A549 (cell line): Measurements from ENCODE around the gene IREB2. TPM values are rescaled to one million over a fixed set of nuclear protein-coding genes. Genes with fewer than 3 reads are reported as not detected.

Experiments used
- ATAC-seq, 2 experiments: fragments of 200-7000 bp in 1 of 2; fragments of >200 bp in 1 of 2; cut with Nextera tagmentation in 1 of 2; cut with Tn5 transposase in 1 of 2; 3 replicates each; pipeline versions ENCODE4 v1.8.0 to v1.9.1; 2018 to 2020; ENCODE audit warnings: mild to moderate bottlenecking in 1 of 2, moderate library complexity in 1 of 2
- CTCF ChIA-PET: fragments of 300-600 bp; sonication (Branson Sonifier 250); formaldehyde crosslinking; extraction: SDS; loops from one replicate; lab custom pipeline; 2021; ENCODE audit warnings: antibody characterized with exemption, inconsistent platforms; lab: Yijun Ruan, JAX
- POLR2A ChIA-PET: fragments of 350-600 bp; formaldehyde crosslinking; extraction: SDS; loops from one replicate; lab custom pipeline; 2021; ENCODE audit warnings: antibody characterized with exemption, inconsistent platforms; lab: Yijun Ruan, JAX
- DNase-seq, 2 experiments: peaks; one replicate each; pipeline versions ENCODE4 v3.0.0 to v3.0.0-alpha.2; 2011 to 2016; ENCODE audit warnings: low read depth in 1 of 2, low spot score in 1 of 2
- FAIRE-seq: peaks from 2 replicates; lab custom pipeline; 2011; peaks lifted over from hg19 to GRCh38; lab: Jason Lieb, UNC
- H3K27ac ChIP-seq, 2 experiments: fragments of >200 bp; sonication (Bioruptor Twin); formaldehyde crosslinking; 3 replicates each; pipeline ENCODE4 v1.5.1; 2016 to 2017
- H3K4me1 ChIP-seq: fragments of >200 bp; sonication (Bioruptor Twin); formaldehyde crosslinking; 3 replicates; pipeline ENCODE4 v1.6.1; 2016
- H3K4me2 ChIP-seq: fragments of >200 bp; sonication (Bioruptor Twin); formaldehyde crosslinking; 3 replicates; pipeline ENCODE4 v1.6.1; 2016
- H3K4me3 ChIP-seq: fragments of >200 bp; sonication (Bioruptor Twin); formaldehyde crosslinking; 3 replicates; pipeline ENCODE4 v1.5.1; 2016
- H3K9me3 ChIP-seq: fragments of >200 bp; sonication (Bioruptor Twin); formaldehyde crosslinking; 3 replicates; pipeline ENCODE4 v1.6.1; 2016
- CBX2 ChIP-seq: fragments of 200-600 bp; sonication (generic); IDR thresholded peaks from 2 replicates; pipeline ENCODE4 v1.6.1; 2016; ENCODE audit warnings: low read depth, mild to moderate bottlenecking, borderline replicate concordance
- CHD2 ChIP-seq: fragments of 150-350 bp; IDR thresholded peaks from 2 replicates; pipeline ENCODE4 v1.6.1; 2014; ENCODE audit warnings: low read length; ENCODE audit not compliant: partially characterized antibody
- CHD4 ChIP-seq: fragments of 200-600 bp; sonication (generic); IDR thresholded peaks from 2 replicates; pipeline ENCODE4 v1.6.1; 2016; ENCODE audit warnings: antibody characterized with exemption, mild to moderate bottlenecking, borderline replicate concordance
- ESRRA ChIP-seq: fragments of 150-350 bp; IDR thresholded peaks from 2 replicates; pipeline ENCODE4 v1.6.1; 2014; ENCODE audit warnings: mild to moderate bottlenecking, low read length, borderline replicate concordance
- FOSL2 ChIP-seq, 2 experiments: fragments of 450-650 bp in 1 of 2; fragments of >200 bp in 1 of 2; sonication (Bioruptor Twin) in 1 of 2; formaldehyde crosslinking; IDR thresholded peaks; 2 replicates each; pipeline versions ENCODE4 v1.5.0 to v1.6.1; 2016 to 2020; ENCODE audit warnings: mild to moderate bottlenecking in 1 of 2, moderate library complexity in 1 of 2
- HDAC2 ChIP-seq: fragments of 200-600 bp; sonication (generic); IDR thresholded peaks from 2 replicates; pipeline ENCODE4 v1.6.1; 2016
- HEYL ChIP-seq: fragments of 250-450 bp; sonication (Bioruptor Pico); IDR thresholded peaks from 2 replicates; pipeline ENCODE4 v1.8.0; 2021; ENCODE audit warnings: mild to moderate bottlenecking, moderate library complexity
- HOXA7 ChIP-seq: fragments of 250-450 bp; sonication (Bioruptor Pico); IDR thresholded peaks from 2 replicates; pipeline ENCODE4 v1.5.0; 2020; ENCODE audit warnings: mild to moderate bottlenecking, moderate library complexity
- JUNB ChIP-seq: fragments of >200 bp; sonication (Bioruptor Twin); formaldehyde crosslinking; IDR thresholded peaks from 2 replicates; pipeline ENCODE4 v1.6.1; 2016
- KDM1A ChIP-seq: fragments of 200-600 bp; sonication (generic); IDR thresholded peaks from 2 replicates; pipeline ENCODE4 v1.6.1; 2016; ENCODE audit warnings: low read depth, mild to moderate bottlenecking
- MAFK ChIP-seq: fragments of 450-650 bp; IDR thresholded peaks from 2 replicates; pipeline ENCODE4 v1.6.1; 2014; ENCODE audit not compliant: partially characterized antibody
- NPAS2 ChIP-seq: fragments of 250-450 bp; sonication (Bioruptor Pico); IDR thresholded peaks from 2 replicates; pipeline ENCODE4 v1.8.0; 2022; ENCODE audit warnings: mild to moderate bottlenecking, moderate library complexity, borderline replicate concordance
- NR3C1 ChIP-seq: fragments of >200 bp; sonication (Bioruptor Twin); formaldehyde crosslinking; IDR thresholded peaks from 3 replicates; pipeline ENCODE4 v1.6.1; 2017
- PHF8 ChIP-seq: fragments of 200-600 bp; sonication (generic); IDR thresholded peaks from 2 replicates; pipeline ENCODE4 v1.6.1; 2016; ENCODE audit warnings: low read depth, mild to moderate bottlenecking, antibody characterized with exemption, moderate library complexity, borderline replicate concordance
- POLR2A ChIP-seq: IDR thresholded peaks from 2 replicates; pipeline ENCODE4 v1.6.1; 2012; ENCODE audit warnings: mild to moderate bottlenecking, low read length
- POLR2AphosphoS2 ChIP-seq: conservative IDR thresholded peaks from 2 replicates; pipeline ENCODE4 v1.6.1; 2012; ENCODE audit warnings: low read length, improper control_type of control experiment, inconsistent platforms
- RAD21 ChIP-seq, 2 experiments: fragments of >200 bp in 1 of 2; sonication (Bioruptor Twin) in 1 of 2; formaldehyde crosslinking in 1 of 2; IDR thresholded peaks in 1 of 2; conservative IDR thresholded peaks in 1 of 2; 2 replicates in 1 of 2; 3 replicates in 1 of 2; pipeline ENCODE4 v1.6.1; 2012 to 2018; ENCODE audit warnings: inconsistent platforms in 1 of 2
- RCOR1 ChIP-seq: fragments of 150-350 bp; IDR thresholded peaks from 2 replicates; pipeline ENCODE4 v1.6.1; 2014; ENCODE audit warnings: antibody characterized with exemption, low read length, low read depth
- RFX5 ChIP-seq: fragments of 450-650 bp; IDR thresholded peaks from 2 replicates; pipeline ENCODE4 v1.7.1; 2014; ENCODE audit warnings: antibody characterized with exemption, mild to moderate bottlenecking, moderate library complexity
- RNF2 ChIP-seq: fragments of 200-600 bp; sonication (generic); IDR thresholded peaks from 2 replicates; pipeline ENCODE4 v1.6.1; 2016; ENCODE audit warnings: low read depth, mild to moderate bottlenecking, antibody characterized with exemption, moderate library complexity, borderline replicate concordance
- SMC3 ChIP-seq: fragments of >200 bp; sonication (Bioruptor Twin); formaldehyde crosslinking; IDR thresholded peaks from 3 replicates; pipeline ENCODE4 v1.6.1; 2018; ENCODE audit warnings: inconsistent platforms
- TFCP2L1 ChIP-seq: fragments of 250-450 bp; sonication (Bioruptor Pico); IDR thresholded peaks from 2 replicates; pipeline ENCODE4 v1.5.0; 2021; ENCODE audit warnings: mild to moderate bottlenecking
- ZC3H11A ChIP-seq: fragments of 450-650 bp; IDR thresholded peaks from 2 replicates; pipeline ENCODE4 v1.6.1; 2014; ENCODE audit warnings: antibody characterized with exemption, mild to moderate bottlenecking
- ZFP36 ChIP-seq: fragments of 450-650 bp; IDR thresholded peaks from 2 replicates; pipeline ENCODE4 v1.6.1; 2014; ENCODE audit warnings: borderline replicate concordance; ENCODE audit not compliant: partially characterized antibody
- ZSCAN20 ChIP-seq: fragments of 250-450 bp; sonication (Bioruptor Pico); IDR thresholded peaks from 2 replicates; pipeline ENCODE4 v1.8.0; 2022; ENCODE audit warnings: mild to moderate bottlenecking, moderate library complexity
- WGBS: methylation state at CpG from one replicate; pipeline ENCODE4 v1.1.6; 2017; ENCODE audit errors: missing lambda C conversion rate; 5-methylcytosine and 5-hydroxymethylcytosine counted together
- polyA plus RNA-seq, 4 experiments: library from polyadenylated mRNA; depleted of rRNA in 3 of 4; stranded (reverse); fragments of >200 nt; fragmentation: RNase III in 1 of 4; extraction: RNeasy Plus Mini Kit Qiagen cat#74134 plus additional on column Dnase treatment in 1 of 4; gene quantifications; 2 replicates in 3 of 4; 3 replicates in 1 of 4; pipeline ENCODE4 v1.2.3, GENCODE V29; 2011 to 2017
- TF ChIP-seq, protein P1 (sequence below): fragments of 200-600 bp; sonication (generic); IDR thresholded peaks from 2 replicates; pipeline ENCODE4 v1.6.1; 2016; ENCODE audit warnings: antibody characterized with exemption, mild to moderate bottlenecking, moderate library complexity
- TF ChIP-seq, protein P2 (sequence below): fragments of >200 bp; sonication (Bioruptor Twin); formaldehyde crosslinking; IDR thresholded peaks from 2 replicates; pipeline ENCODE4 v1.6.1; 2016
- TF ChIP-seq, protein P3 (sequence below): IDR thresholded peaks from 2 replicates; pipeline ENCODE4 v1.6.1; 2012
- TF ChIP-seq, protein P4 (sequence below): fragments of >200 bp; sonication (Bioruptor Twin); formaldehyde crosslinking; IDR thresholded peaks from 3 replicates; pipeline ENCODE4 v1.5.1; 2016

The IREB2 gene
- polyA plus RNA-seq, 2 of the 4 experiments (the other 2 are of a cell fraction) = 37.3 to 78.1 TPM

DNA sequence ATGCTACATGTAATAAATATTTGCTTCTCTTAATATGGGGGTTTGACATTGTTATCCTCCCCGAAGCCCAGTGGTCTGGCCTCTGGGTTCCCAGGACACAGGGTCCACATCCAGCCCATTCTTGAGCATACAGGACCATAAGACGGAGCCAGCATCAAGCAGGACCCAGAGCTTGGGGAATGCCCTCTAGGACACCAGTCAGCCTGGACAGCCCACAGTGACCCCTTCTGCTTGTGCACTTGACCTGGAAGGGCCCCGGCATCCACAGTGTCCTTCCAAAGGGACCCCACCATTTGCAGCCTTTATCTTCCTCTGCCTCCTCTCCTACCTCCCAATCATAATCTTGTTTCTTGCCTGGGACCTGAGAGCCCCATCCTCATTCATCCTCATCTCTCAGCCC, 46.2 kb upstream of the IREB2 start:
- no peak overlapping the region for H3K27ac ChIP-seq
- no peak overlapping the region for H3K4me2 ChIP-seq
- ChIA-PET POLR2A (no interaction called here), CTCF (interaction anchor here (22.8 kb wide), 1 partner anchor 28 kb away, joined by 240 read pairs; no protein-coding TSS in a partner anchor)
- WGBS = 68% methylated on average over 3 of the region's 3 CpGs
- no peak for TF ChIP-seq CHD4
- no peak for TF ChIP-seq POLR2A
- TF ChIP-seq ZSCAN20 (CRISPR knock-in tag) = no peak
- no peak for TF ChIP-seq HDAC2
- TF ChIP-seq TFCP2L1 (CRISPR knock-in tag) = no peak
- no peak for TF ChIP-seq PHF8
- no peak for TF ChIP-seq NR3C1
- no peak for TF ChIP-seq JUNB
- TF ChIP-seq CBX2 = no peak
- TF ChIP-seq SMC3 = no peak
- TF ChIP-seq, protein P1, sequence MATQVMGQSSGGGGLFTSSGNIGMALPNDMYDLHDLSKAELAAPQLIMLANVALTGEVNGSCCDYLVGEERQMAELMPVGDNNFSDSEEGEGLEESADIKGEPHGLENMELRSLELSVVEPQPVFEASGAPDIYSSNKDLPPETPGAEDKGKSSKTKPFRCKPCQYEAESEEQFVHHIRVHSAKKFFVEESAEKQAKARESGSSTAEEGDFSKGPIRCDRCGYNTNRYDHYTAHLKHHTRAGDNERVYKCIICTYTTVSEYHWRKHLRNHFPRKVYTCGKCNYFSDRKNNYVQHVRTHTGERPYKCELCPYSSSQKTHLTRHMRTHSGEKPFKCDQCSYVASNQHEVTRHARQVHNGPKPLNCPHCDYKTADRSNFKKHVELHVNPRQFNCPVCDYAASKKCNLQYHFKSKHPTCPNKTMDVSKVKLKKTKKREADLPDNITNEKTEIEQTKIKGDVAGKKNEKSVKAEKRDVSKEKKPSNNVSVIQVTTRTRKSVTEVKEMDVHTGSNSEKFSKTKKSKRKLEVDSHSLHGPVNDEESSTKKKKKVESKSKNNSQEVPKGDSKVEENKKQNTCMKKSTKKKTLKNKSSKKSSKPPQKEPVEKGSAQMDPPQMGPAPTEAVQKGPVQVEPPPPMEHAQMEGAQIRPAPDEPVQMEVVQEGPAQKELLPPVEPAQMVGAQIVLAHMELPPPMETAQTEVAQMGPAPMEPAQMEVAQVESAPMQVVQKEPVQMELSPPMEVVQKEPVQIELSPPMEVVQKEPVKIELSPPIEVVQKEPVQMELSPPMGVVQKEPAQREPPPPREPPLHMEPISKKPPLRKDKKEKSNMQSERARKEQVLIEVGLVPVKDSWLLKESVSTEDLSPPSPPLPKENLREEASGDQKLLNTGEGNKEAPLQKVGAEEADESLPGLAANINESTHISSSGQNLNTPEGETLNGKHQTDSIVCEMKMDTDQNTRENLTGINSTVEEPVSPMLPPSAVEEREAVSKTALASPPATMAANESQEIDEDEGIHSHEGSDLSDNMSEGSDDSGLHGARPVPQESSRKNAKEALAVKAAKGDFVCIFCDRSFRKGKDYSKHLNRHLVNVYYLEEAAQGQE = no peak
- TF ChIP-seq MAFK = no peak
- no peak for TF ChIP-seq ZFP36
- TF ChIP-seq, protein P2, sequence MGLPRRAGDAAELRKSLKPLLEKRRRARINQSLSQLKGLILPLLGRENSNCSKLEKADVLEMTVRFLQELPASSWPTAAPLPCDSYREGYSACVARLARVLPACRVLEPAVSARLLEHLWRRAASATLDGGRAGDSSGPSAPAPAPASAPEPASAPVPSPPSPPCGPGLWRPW = no peak
- no peak for TF ChIP-seq RCOR1
- TF ChIP-seq RFX5 = no peak
- no peak for TF ChIP-seq HOXA7 (CRISPR knock-in tag)
- FAIRE-seq = no peak
- ATAC-seq = no peak
- no peaks in the 10 kb centered on the region for H3K9me3 ChIP-seq
- no peak for DNase-seq
- H3K4me1 ChIP-seq = no peaks in the 10 kb centered on the region
- H3K4me3 ChIP-seq = no peak overlapping the region

DNA sequence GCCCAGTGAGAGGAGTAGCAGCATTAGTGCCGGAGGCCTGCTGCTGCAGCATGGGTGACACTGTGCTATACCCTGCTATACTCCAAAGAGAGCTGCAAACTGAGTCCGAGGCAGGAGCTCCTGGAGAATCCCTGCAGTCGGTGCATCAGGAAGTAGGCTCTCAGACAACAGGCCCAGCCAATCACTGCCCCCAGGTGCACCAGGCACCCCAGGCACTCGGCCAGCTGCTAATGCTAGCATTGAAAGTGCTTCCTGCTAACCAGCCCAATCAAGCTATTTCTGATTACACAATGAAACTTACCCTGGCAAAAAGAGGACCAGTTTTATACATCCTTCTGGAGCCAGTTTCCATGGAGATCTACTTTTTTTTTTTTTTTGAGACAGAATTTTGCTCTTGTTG, 45.6 kb upstream of the IREB2 start:
- Histone ChIP-seq H3K9me3 (no peaks in the 10 kb centered on the region), H3K4me1 (no peaks in the 10 kb centered on the region)
- CTCF ChIA-PET = interaction anchor here (1.7 to 22.8 kb wide), 2 partner anchors 15 to 27 kb away, joined by 3 to 240 read pairs; no protein-coding TSS in a partner anchor
- ATAC-seq (no peak), DNase-seq (no peak)
- TF ChIP-seq CHD2 (no peak), KDM1A (no peak)
- TF ChIP-seq, all 56 proteins: peak for 0
- H3K4me3 ChIP-seq = no peak overlapping the region
- no peak overlapping the region for H3K27ac ChIP-seq
- H3K4me2 ChIP-seq = no peak overlapping the region
- 54% methylated on average over 4 of the region's 4 CpGs for WGBS
- no peak for FAIRE-seq
- POLR2A ChIA-PET = no interaction called here

DNA sequence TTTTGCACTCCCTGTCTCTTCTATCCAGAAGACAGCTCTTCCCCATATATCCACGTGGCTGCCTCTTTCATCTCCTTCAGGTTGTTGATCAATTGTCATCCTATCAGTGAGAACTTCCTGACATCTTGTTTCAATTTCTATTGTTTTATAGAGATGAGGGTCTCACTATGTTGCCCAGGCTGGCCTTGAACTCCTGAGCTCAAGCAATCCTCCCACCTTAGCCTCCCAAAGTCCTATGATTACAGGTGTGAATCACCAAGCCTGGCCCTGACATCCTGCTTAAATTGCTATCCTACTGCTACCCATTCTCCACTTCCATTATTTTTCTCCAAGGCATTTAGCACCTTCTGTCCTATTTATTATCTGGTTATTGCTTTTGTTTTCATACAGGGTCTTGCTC, 44.9 kb upstream of the IREB2 start:
- Histone ChIP-seq H3K4me3 (no peak overlapping the region), H3K9me3 (no peaks in the 10 kb centered on the region), H3K27ac (no peak overlapping the region), H3K4me2 (no peak overlapping the region), H3K4me1 (no peaks in the 10 kb centered on the region)
- TF ChIP-seq JUNB = no peak
- TF ChIP-seq POLR2AphosphoS2 = no peak
- TF ChIP-seq ESRRA = no peak
- no peak for TF ChIP-seq HOXA7 (CRISPR knock-in tag)
- TF ChIP-seq SMC3 = no peak
- TF ChIP-seq, protein P3, sequence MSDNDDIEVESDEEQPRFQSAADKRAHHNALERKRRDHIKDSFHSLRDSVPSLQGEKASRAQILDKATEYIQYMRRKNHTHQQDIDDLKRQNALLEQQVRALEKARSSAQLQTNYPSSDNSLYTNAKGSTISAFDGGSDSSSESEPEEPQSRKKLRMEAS = no peak
- TF ChIP-seq RAD21 (conservative IDR thresholded peaks at IDR 0.05 in 1 of 2, IDR thresholded peaks at IDR 0.05 in 1 of 2) = no peak
- no peak for TF ChIP-seq TFCP2L1 (CRISPR knock-in tag)
- no peak for TF ChIP-seq ZFP36
- no peak for TF ChIP-seq ZC3H11A
- no peak for TF ChIP-seq HEYL
- TF ChIP-seq, protein P4, sequence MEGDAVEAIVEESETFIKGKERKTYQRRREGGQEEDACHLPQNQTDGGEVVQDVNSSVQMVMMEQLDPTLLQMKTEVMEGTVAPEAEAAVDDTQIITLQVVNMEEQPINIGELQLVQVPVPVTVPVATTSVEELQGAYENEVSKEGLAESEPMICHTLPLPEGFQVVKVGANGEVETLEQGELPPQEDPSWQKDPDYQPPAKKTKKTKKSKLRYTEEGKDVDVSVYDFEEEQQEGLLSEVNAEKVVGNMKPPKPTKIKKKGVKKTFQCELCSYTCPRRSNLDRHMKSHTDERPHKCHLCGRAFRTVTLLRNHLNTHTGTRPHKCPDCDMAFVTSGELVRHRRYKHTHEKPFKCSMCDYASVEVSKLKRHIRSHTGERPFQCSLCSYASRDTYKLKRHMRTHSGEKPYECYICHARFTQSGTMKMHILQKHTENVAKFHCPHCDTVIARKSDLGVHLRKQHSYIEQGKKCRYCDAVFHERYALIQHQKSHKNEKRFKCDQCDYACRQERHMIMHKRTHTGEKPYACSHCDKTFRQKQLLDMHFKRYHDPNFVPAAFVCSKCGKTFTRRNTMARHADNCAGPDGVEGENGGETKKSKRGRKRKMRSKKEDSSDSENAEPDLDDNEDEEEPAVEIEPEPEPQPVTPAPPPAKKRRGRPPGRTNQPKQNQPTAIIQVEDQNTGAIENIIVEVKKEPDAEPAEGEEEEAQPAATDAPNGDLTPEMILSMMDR = no peak
- no peak for TF ChIP-seq RNF2
- TF ChIP-seq NPAS2 (CRISPR knock-in tag) = no peak
- TF ChIP-seq HDAC2 = no peak
- no peak for TF ChIP-seq FOSL2 (IDR thresholded peaks at IDR 0.05)
- TF ChIP-seq FOSL2 (CRISPR knock-in tag; IDR thresholded peaks at IDR 0.05) = no peak
- TF ChIP-seq MAFK = no peak
- ChIA-PET POLR2A (no interaction called here), CTCF (interaction anchor here (1.0 to 22.8 kb wide), 4 partner anchors 14 to 87 kb away, joined by 3 to 240 read pairs (median 3); no protein-coding TSS in a partner anchor)
- WGBS = 23% methylated on average over 1 of the region's 1 CpG
- no peak for FAIRE-seq
- DNase-seq = no peak
- no peak for ATAC-seq
